ENCODE measurements around the gene UGT1A1.

GRCh38 chr2:233821709-233822100, 61.6 kb downstream of the UGT1A1 start:
- no peak for TF ChIP-seq CTCF (IDR thresholded peaks at IDR 0.05 in 8 of 11, conservative IDR thresholded peaks at IDR 0.05 in 3 of 11)
- no peak for TF ChIP-seq POLR2AphosphoS5 (IDR thresholded peaks at IDR 0.05)

Measured in spleen (tissue), 7 donors.